NCI-H146 (cell line): ENCODE measurements around the gene DNAJB14.

Experiments used
- DNase-seq: peaks from one replicate; lab custom pipeline; 2025; lab: John Stamatoyannopoulos, UW

The DNAJB14 gene

DNA sequence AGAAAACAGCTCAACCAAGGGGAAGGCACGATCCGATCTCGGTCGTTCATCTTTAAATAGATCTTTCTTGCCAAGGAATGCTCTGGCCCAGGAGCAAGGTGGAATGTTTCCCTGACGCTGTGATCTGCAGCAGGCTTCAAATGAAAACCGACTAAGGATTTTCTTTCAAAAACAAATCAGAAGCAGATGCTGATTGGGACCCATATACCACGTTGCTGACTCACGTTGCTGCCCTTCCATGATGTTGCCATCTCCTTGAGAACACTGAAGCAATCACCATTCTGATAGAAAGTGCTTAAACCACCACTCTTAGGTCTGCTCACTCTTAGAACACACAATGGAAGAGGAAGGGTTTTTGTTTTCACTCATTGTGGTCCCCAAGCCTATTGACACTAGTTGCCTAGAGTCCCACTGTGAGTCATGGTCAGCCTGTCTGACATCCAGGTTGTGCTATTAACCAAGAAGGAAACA, 78.3 kb downstream of the DNAJB14 start:
- no peak for DNase-seq

DNA sequence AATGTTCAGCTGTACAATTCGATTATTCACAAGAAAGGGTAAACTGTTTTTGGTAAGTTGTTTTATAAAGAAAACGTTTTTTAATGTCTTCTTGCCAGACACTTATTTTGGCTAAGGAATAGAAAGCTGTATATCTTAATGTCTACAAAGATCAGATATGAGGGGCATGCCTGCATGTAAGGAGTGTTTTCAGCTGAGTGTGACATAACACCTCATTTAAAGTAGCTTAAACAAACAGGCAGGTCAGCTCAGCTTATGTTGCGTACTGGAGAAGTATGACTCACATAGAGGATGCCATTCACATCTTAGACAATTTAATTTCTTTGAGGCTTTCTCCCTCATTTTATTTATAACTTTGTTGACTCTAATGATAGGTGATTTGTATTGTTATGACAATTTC, 82.6 kb downstream of the DNAJB14 start:
- DNase-seq: no peak

DNA sequence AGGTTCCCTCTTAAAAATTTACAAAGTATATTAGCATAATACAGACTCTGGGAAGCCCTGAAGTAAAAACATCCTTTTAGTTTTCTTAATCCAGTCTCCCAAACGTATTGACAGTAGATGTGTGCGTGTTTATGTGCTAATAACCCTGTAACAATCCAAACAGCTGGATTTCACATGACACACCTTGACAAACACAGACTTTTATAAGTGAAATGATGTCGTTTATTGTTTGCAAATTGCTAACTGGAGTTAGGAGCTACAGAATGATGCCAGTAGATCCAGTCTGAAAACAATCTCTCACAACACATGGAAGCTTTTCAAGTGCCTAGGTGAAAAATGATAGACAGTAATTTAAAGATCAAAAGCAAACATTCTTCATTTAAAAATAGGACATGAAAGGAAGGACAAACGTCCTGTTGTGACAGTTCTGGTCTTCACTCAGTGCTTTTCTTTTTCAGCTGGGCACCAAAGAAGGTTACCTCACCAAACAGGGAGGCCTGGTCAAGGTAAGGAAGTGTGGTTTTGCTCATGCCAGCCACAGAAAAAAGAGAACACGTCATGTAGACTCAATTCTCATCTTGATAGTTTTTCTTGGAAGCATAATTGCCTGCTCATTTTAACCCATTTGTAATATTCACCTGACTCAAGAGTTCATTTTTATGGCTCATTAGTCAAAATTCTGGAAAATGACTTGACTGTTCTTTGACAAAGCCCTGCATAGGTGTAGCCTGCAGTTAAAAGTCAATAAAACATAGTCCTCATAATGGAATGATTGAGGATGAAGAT, 85.1 kb downstream of the DNAJB14 start:
- no peak for DNase-seq

DNA sequence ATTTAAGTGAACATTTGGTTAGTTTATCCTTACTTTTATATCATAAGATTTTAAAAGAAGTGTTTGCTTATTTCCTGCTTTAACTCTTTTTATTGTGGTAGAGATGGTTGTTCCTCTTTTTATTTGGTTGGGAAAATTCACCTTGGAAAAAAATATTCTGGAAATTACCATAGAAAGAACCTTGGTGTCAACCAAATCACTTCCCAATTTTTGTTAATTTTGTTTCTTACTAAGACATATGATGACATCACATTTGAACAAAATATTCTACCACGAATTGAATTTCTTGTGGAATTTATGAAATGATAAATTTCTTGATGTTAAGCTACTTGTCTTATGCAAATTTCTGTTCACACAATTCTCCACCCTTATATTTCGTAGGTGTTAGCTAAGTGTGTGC, 85.9 kb downstream of the DNAJB14 start:
- DNase-seq: no peak

DNA sequence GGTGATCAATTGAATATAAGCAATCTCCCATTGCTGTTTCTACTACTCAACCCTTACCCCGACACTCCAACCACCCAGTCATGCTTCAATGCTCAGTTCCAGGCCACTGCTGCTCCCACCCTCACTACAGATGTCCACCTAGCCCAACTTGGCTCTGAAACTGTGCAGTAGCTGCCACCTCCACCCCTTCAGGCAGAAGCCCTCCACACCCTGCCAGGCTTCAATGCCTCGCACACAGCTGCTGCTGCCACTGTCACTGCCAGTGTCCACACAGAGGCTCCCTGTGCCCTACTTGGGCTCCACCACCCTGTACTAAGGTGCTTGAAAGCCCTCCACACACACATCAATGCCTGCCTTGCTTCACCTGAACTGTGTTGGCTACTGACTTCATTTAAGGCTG, 86.8 kb downstream of the DNAJB14 start:
- no peak for DNase-seq

DNA sequence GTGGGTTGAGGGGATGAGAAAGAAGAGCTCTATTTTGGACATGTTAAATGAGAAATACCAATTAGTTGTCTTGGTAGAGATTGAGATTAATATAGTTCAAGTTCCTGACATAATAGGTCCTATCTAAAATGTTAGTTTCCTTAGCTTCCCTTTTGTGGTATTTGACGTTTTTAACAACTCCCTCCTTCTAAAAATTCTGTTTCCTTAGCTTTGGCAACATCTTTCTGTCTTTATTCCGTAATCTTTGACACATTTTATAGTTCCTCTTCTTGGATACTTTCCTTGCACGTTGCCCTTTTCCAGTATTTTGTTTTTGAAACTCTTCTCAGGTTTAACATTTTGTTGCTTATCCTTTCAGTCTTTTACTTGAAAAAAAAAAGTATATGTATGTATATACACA, 89.1 kb downstream of the DNAJB14 start:
- no peak for DNase-seq

- DNase-seq: no peak
These were observed 90.3 kb downstream of the DNAJB14 start for GRCh38 chr4:99856166-99856565.

GRCh38 chr4:99855678-99856077, 90.7 kb downstream of the DNAJB14 start:
- DNase-seq: no peak

DNA sequence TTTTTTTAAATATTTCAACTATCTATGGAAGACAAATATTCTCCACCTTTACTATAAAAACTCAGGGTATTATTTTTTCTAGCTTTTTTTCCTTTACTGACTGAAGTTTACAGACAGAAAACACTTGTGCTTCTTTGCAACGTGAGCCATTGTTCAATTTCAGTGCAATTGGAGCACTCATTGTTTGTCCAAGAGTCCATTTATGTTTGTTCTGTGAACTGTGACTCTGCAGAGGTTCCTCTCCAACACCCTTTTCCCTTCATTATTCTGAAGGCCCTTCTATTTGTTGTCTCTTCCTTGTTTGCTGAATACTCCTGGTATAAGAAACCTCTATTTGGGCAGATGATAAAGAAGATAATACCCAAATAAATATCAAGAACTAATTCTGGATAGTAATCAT, 92.4 kb downstream of the DNAJB14 start:
- no peak for DNase-seq

DNA sequence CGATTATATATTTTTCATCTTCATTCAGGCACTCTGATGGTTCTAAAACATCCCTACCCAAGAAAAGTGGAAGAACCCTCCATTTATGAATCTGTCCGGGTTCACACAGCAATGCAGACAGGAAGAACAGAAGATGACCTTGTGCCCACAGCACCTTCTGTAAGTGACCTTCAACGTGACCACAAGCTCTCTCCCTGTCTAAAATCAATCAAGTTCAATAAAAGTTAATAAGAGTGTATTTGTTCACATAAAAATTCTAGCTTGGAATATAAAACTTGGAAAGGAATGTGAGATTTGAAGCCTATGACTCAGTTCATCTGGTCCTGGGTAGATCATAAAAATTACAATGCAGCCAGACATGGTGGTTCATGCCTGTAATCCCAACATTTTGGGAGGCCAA, 93.2 kb downstream of the DNAJB14 start:
- DNase-seq: no peak

DNA sequence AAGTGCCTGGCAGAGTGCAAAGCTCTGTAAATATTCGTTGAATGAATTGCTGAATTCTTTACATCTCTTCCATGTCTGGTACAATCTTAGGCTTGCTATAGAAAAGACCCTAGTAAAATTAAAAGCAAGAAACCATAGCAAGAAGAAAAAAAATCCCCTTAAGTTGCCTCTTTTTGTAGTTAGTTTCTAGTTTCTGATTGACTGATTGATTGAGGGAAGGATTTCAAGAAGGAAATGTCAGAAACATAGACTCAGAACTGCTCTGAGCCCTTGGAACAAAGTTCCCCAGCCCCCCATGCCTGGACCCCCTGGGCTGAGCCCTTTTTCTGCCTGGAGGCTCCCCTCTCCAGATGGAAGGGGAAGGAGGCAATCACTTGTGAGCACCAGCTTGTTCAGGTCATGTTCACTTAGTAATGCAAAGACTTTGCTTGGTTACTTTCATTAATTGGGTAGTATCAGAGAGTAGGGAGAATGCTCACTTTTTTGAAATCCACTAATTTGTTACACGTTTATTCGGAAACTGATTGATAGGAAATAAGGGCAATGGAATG, 94.1 kb downstream of the DNAJB14 start:
- no peak for DNase-seq

DNA sequence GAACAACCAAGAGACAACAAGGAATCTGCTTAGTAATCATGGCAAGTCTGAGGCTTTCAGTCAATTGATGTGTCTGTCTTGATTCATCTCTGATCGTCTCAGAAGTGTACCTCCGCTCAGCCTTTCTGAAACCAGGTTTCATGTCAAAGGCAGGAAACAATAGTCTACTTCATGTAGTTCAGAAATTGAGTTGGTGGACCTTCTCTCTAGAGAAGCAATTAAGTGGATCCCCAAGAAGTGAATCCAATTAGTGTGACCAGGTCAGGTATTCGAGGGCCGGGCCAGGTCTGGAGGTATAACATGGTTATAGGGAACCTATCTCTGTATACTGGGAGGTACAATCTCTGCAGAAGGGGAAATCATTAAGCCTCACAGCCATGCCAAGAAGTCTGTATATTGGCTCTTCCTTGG, 97.8 kb downstream of the DNAJB14 start:
- no peak for DNase-seq

GRCh38 chr4:99847362-99847976, 98.9 kb downstream of the DNAJB14 start:
- DNase-seq: no peak

DNA sequence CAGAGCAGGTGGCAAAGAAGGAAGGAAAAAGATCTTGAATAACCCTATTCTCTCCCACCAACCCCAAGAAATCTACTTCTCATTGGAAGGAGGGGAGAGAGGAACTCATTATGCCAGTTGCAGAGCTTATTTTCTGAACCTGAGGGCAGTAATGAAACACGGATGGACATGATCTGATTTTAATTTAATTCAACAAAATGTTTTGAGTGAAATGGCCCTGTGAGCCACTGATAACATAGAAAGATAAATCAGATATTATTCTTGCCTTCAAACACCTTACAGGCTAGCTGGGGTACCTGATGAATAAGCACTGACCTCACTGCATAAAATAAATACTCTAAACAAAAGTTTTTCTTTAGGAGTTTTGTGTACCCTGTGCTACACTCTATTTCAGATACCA, 99.5 kb downstream of the DNAJB14 start:
- DNase-seq: no peak
